Activated naive CD4-positive, alpha-beta T cell treated with Interleukin-2 at 50 U/mL for 16 hours (primary cell): ENCODE measurements around the gene SHISAL2A.
A peak's percentile ranks its signal among the peaks of the same experiment; 100 is the strongest.

Experiments
- DNase-seq: peaks from one replicate; pipeline ENCODE4 v3.0.0-alpha.2; 2020

Gene SHISAL2A

GRCh38 chr1:52662645-52663313 is 29.8 kb downstream of the SHISAL2A start:
- DNase-seq = no peak

GRCh38 chr1:52663716-52664115 is 30.7 kb downstream of the SHISAL2A start:
- no peak for DNase-seq

GRCh38 chr1:52665006-52665941 is 32.3 kb downstream of the SHISAL2A start:
- no peak for DNase-seq

- no peak for DNase-seq
These were observed 34.3 kb downstream of the SHISAL2A start for GRCh38 chr1:52667290-52667689.

GRCh38 chr1:52667984-52668383 is 35.0 kb downstream of the SHISAL2A start:
- no peak for DNase-seq

- DNase-seq = no peak
These were observed 35.7 kb downstream of the SHISAL2A start for GRCh38 chr1:52668711-52669110.

GRCh38 chr1:52669696-52670095 is 36.7 kb downstream of the SHISAL2A start:
- no peak for DNase-seq

- no peak for DNase-seq
These were observed 37.6 kb downstream of the SHISAL2A start for GRCh38 chr1:52670604-52671003.

- no peak for DNase-seq
These were observed 40.0 kb downstream of the SHISAL2A start for GRCh38 chr1:52672946-52673345.

- DNase-seq = no peak
These were observed 40.5 kb downstream of the SHISAL2A start for GRCh38 chr1:52673513-52673912.

- no peak for DNase-seq
These were observed 41.8 kb downstream of the SHISAL2A start for GRCh38 chr1:52674497-52675384.

- no peak for DNase-seq
These were observed 43.4 kb downstream of the SHISAL2A start for GRCh38 chr1:52676249-52676903.

- no peak for DNase-seq
These were observed 44.3 kb downstream of the SHISAL2A start for GRCh38 chr1:52677076-52677806.

- no peak for DNase-seq
These were observed 46.1 kb downstream of the SHISAL2A start for GRCh38 chr1:52679048-52679447.

GRCh38 chr1:52679498-52679897 is 46.5 kb downstream of the SHISAL2A start:
- no peak for DNase-seq

- DNase-seq = no peak
These were observed 47.4 kb downstream of the SHISAL2A start for GRCh38 chr1:52680353-52680752.

GRCh38 chr1:52681136-52681535 is 48.2 kb downstream of the SHISAL2A start:
- DNase-seq = no peak

- DNase-seq = no peak
These were observed 50.5 kb downstream of the SHISAL2A start for GRCh38 chr1:52683367-52683940.

- no peak for DNase-seq
These were observed 51.6 kb downstream of the SHISAL2A start for GRCh38 chr1:52684545-52684944.

GRCh38 chr1:52686261-52686751 is 53.3 kb downstream of the SHISAL2A start:
- DNase-seq = peak; percentile 74

GRCh38 chr1:52686830-52687229 is 53.9 kb downstream of the SHISAL2A start:
- DNase-seq = no peak
